Brain microvascular endothelial cell (primary cell): Measurements from ENCODE around the gene SLC25A10.

Experiments used
- DNase-seq: peaks from one replicate; pipeline ENCODE4 v3.0.0-alpha.2; 2020
- H3K27ac ChIP-seq: fragments of 250-450 bp; sonication (Bioruptor Pico); 2 replicates; pipeline ENCODE4 v1.5.1; 2020; ENCODE audit warnings: mild to moderate bottlenecking, moderate library complexity
- H3K27me3 ChIP-seq: fragments of 250-450 bp; sonication (Bioruptor Pico); replicated peaks from 2 replicates; pipeline ENCODE4 v1.5.1; 2020; ENCODE audit warnings: mild to moderate bottlenecking
- H3K36me3 ChIP-seq: fragments of 250-450 bp; sonication (Bioruptor Pico); replicated peaks from 2 replicates; pipeline ENCODE4 v1.5.1; 2020; ENCODE audit warnings: mild to moderate bottlenecking
- H3K4me3 ChIP-seq: 2 replicates; pipeline ENCODE4 v1.5.1; 2011; ENCODE audit warnings: low read depth, mild to moderate bottlenecking, control low read depth, low read length, moderate library complexity
- in situ Hi-C: cut with HindIII; loops from 2 replicates; pipeline ENCODE4 v1.10.0; 2017; ENCODE audit warnings: low sequenced_read_pairs, low pct_ligation_motif_present
- TF ChIP-seq, protein P1 (sequence below): IDR thresholded peaks from 2 replicates; pipeline ENCODE4 v1.5.1; 2011; ENCODE audit warnings: low read depth, mild to moderate bottlenecking, moderate library complexity, low read length, control low read depth, inconsistent platforms; ENCODE audit errors: missing control alignments

The SLC25A10 gene

DNA sequence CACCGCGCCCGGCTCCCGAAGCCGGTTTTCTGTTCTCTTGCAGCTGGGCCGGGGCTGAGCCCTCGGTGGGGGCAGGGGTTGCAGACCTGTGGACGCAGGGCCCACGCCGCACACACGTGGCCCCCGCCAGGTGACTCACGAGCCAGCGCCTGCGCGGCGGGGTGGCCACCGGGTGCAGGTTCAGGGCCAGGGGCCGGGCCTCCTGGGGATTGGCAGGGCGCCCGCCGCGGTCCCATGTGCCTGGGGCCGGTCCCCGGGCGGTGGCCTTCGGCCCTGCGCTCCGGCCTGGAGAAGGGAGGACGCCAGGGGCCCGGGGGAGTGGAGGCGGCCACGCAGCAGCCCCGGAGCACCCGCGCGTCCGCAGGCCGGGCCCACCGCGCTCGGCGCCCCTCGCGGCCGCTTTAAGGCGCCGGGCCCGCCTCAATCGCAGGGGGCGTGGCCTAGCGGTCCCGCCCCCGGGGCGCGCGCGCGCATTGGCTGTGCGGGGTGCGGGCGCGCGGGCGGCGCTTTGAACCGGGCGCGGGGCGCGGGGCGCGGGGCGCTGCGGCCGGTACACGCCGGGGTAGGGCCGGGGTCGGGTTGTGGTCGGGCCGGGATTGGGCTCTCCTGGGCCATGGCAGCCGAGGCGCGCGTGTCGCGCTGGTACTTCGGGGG, at the start of gene SLC25A10:
TSS of gene SLC25A10 (plus strand) at position 471 of the 654 bp plus-strand sequence. CDS start at position 614, 143 bp downstream.
- Histone ChIP-seq H3K4me3 (peak within 1 kb of the TSS; percentile 60), H3K27me3 (no peaks in the 10 kb centered on the region), H3K27ac (no peak within 1 kb of the TSS), H3K36me3 (peaks cover 17% of the 10 kb centered on the region)
- TF ChIP-seq, protein P1, sequence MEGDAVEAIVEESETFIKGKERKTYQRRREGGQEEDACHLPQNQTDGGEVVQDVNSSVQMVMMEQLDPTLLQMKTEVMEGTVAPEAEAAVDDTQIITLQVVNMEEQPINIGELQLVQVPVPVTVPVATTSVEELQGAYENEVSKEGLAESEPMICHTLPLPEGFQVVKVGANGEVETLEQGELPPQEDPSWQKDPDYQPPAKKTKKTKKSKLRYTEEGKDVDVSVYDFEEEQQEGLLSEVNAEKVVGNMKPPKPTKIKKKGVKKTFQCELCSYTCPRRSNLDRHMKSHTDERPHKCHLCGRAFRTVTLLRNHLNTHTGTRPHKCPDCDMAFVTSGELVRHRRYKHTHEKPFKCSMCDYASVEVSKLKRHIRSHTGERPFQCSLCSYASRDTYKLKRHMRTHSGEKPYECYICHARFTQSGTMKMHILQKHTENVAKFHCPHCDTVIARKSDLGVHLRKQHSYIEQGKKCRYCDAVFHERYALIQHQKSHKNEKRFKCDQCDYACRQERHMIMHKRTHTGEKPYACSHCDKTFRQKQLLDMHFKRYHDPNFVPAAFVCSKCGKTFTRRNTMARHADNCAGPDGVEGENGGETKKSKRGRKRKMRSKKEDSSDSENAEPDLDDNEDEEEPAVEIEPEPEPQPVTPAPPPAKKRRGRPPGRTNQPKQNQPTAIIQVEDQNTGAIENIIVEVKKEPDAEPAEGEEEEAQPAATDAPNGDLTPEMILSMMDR = no peak
- in situ Hi-C loops = no loop called here
- DNase-seq = peak; percentile 39

GRCh38 chr17:81664051-81664470, 48.0 kb upstream of the SLC25A10 start:
- in situ Hi-C loops = no loop called here
- no peak for DNase-seq
- H3K27me3 ChIP-seq = no peaks in the 10 kb centered on the region
- H3K4me3 ChIP-seq = no peak overlapping the region
- TF ChIP-seq, protein P1 = no peak
- H3K36me3 ChIP-seq = peaks cover 5% of the 10 kb centered on the region
- no peak overlapping the region for H3K27ac ChIP-seq

- TF ChIP-seq, protein P1 = no peak
- in situ Hi-C loops = no loop called here
Measured at GRCh38 chr17:81665205-81666091, 46.6 kb upstream of the SLC25A10 start.

DNA sequence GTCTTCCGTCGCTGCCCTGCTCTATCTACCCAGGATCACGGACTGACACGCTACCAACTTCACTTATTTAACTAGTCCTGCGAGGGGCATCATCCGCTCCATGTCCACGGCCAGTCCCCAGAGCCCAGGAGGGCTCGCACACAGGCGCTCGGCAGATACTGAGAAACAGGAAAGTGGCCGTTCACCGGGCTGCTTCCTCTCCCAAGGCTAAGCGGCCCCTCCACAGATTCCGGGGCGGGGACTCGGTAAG, 46.1 kb upstream of the SLC25A10 start:
- Histone ChIP-seq H3K27me3 (no peaks in the 10 kb centered on the region), H3K27ac (peak overlapping the region; percentile 51), H3K36me3 (peaks cover 20% of the 10 kb centered on the region), H3K4me3 (peak overlapping the region; percentile 89)
- in situ Hi-C loops = no loop called here
- peak; percentile 11 for DNase-seq
- TF ChIP-seq, protein P1 = no peak

More at GRCh38 chr17:81665205-81666091, 46.6 kb upstream of the SLC25A10 start:
- Histone ChIP-seq H3K4me3 (peak overlapping the region; percentile 89), H3K36me3 (peaks cover 18% of the 10 kb centered on the region), H3K27me3 (no peaks in the 10 kb centered on the region), H3K27ac (peak overlapping the region; percentile 51)
- peak; percentile 15 for DNase-seq

GRCh38 chr17:81666342-81667191, 45.5 kb upstream of the SLC25A10 start, which contains the start of the genes CCDC137 and OXLD1:
TSS of gene CCDC137 (plus strand) at chr17:81666737. CDS start at chr17:81666767, 30 bp downstream.
TSS of gene OXLD1 (minus strand) at chr17:81666605. CDS start at chr17:81666577, 28 bp downstream.
- peak within 1 kb of the TSS; percentile 89 for H3K4me3 ChIP-seq
- in situ Hi-C loops = no loop called here
- H3K27me3 ChIP-seq = no peaks in the 10 kb centered on the region
- peaks cover 26% of the 10 kb centered on the region for H3K36me3 ChIP-seq
- peak; percentile 92 for DNase-seq
- TF ChIP-seq, protein P1 = no peak
- peak within 1 kb of the TSS; percentile 51 for H3K27ac ChIP-seq
